Epithelial cell of esophagus (primary cell): ENCODE measurements around the gene FCMR.

ENCODE experiments used
- DNase-seq: peaks from one replicate; pipeline ENCODE4 v3.0.0; 2010; ENCODE audit warnings: low read depth
- H3K4me3 ChIP-seq: 2 replicates; pipeline ENCODE4 v1.5.1; 2011; ENCODE audit warnings: mild to moderate bottlenecking, low read length, control low read depth
- TF ChIP-seq, protein P1 (sequence below): IDR thresholded peaks from 2 replicates; pipeline ENCODE4 v1.5.1; 2011; ENCODE audit warnings: low read depth, mild to moderate bottlenecking, low read length, control low read depth, inconsistent platforms; ENCODE audit not compliant: insufficient read depth; ENCODE audit errors: missing control alignments

The FCMR gene

DNA sequence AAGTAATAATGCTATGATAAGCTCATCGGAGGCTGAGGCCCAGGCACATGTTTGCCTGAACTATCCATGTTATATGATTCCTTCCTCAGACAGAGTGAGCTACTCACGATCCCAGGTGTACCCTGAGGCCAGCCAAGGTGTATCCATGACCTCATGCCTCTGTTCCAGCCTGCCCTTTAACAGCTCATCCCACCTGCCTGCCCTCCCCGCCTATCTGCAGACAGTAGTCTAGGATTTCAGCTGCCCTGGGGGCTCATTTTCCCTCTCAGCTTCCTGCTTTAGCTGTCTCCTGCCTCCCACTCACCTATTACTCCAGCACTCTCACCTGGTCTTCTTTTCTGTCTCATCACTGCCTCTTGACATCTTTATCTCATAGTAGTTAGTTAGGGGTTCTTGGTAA lies 26.4 kb downstream of the FCMR start:
- peak; percentile 100 for DNase-seq
- TF ChIP-seq, protein P1, sequence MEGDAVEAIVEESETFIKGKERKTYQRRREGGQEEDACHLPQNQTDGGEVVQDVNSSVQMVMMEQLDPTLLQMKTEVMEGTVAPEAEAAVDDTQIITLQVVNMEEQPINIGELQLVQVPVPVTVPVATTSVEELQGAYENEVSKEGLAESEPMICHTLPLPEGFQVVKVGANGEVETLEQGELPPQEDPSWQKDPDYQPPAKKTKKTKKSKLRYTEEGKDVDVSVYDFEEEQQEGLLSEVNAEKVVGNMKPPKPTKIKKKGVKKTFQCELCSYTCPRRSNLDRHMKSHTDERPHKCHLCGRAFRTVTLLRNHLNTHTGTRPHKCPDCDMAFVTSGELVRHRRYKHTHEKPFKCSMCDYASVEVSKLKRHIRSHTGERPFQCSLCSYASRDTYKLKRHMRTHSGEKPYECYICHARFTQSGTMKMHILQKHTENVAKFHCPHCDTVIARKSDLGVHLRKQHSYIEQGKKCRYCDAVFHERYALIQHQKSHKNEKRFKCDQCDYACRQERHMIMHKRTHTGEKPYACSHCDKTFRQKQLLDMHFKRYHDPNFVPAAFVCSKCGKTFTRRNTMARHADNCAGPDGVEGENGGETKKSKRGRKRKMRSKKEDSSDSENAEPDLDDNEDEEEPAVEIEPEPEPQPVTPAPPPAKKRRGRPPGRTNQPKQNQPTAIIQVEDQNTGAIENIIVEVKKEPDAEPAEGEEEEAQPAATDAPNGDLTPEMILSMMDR: no peak
- H3K4me3 ChIP-seq: no peak overlapping the region

- TF ChIP-seq, protein P1: no peak
- H3K4me3 ChIP-seq: no peak overlapping the region
- DNase-seq: no peak
Observed at GRCh38 chr1:206893380-206893779, 28.4 kb downstream of the FCMR start.

GRCh38 chr1:206892351-206892984 lies 29.3 kb downstream of the FCMR start:
- no peak overlapping the region for H3K4me3 ChIP-seq
- TF ChIP-seq, protein P1: no peak
- DNase-seq: peak; percentile 76

DNA sequence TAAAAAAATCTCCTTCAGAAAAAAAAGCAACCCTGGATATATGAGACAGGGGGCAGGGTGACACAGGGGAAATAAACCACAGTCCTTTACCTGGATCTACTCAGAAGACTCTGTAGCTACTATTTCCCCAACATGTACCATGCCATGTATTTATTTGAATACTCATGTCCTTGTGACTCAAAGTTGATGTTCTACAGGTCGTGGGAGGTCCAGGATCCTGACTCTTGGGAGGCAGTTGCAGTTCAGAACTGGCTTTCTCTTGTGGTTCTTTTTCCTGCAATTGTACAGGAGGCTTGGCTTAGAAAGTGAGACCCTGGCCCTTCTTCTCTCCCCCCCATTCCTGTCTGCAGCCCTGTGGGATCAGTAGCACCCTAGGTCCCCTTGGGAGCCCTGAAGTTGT lies 30.3 kb downstream of the FCMR start:
- peak; percentile 50 for DNase-seq
- no peak overlapping the region for H3K4me3 ChIP-seq
- TF ChIP-seq, protein P1: no peak

- no peak overlapping the region for H3K4me3 ChIP-seq
- peak; percentile 94 for DNase-seq
- TF ChIP-seq, protein P1: no peak
Observed at GRCh38 chr1:206890125-206891060, 31.3 kb downstream of the FCMR start.

GRCh38 chr1:206887701-206888100 lies 34.0 kb downstream of the FCMR start:
- TF ChIP-seq, protein P1: no peak
- peak; percentile 71 for DNase-seq

More at GRCh38 chr1:206887701-206888100, 34.0 kb downstream of the FCMR start:
- no peak overlapping the region for H3K4me3 ChIP-seq
